GM12872 (cell line): Measurements from ENCODE around the gene IPCEF1.

Experiments used
- TF ChIP-seq, protein P1 (sequence below): IDR thresholded peaks from 3 replicates; pipeline ENCODE4 v1.5.1; 2011; ENCODE audit warnings: low read depth, mild to moderate bottlenecking, low read length, moderate library complexity; ENCODE audit not compliant: insufficient read depth

IPCEF1 gene

DNA sequence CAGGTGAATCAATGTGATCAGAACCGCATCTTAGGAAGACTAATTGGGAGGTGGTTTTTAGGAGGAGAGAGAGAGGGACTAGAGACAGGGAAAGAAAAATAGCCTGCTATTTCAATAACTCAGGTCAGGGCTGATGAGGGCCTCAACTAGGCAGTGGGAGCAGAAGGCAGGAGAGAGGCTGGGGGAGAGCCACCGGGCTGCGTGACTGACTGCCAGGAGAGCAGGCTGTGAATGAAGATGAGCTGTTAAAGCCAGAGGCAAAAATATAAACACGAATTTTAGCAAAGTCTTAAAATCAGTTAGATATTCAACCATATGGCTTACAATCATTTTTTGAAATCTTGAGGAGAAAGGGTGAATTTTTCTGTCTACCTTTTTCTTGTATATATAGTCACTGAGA lies 149.6 kb downstream of the IPCEF1 start:
- TF ChIP-seq, protein P1, sequence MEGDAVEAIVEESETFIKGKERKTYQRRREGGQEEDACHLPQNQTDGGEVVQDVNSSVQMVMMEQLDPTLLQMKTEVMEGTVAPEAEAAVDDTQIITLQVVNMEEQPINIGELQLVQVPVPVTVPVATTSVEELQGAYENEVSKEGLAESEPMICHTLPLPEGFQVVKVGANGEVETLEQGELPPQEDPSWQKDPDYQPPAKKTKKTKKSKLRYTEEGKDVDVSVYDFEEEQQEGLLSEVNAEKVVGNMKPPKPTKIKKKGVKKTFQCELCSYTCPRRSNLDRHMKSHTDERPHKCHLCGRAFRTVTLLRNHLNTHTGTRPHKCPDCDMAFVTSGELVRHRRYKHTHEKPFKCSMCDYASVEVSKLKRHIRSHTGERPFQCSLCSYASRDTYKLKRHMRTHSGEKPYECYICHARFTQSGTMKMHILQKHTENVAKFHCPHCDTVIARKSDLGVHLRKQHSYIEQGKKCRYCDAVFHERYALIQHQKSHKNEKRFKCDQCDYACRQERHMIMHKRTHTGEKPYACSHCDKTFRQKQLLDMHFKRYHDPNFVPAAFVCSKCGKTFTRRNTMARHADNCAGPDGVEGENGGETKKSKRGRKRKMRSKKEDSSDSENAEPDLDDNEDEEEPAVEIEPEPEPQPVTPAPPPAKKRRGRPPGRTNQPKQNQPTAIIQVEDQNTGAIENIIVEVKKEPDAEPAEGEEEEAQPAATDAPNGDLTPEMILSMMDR = no peak

DNA sequence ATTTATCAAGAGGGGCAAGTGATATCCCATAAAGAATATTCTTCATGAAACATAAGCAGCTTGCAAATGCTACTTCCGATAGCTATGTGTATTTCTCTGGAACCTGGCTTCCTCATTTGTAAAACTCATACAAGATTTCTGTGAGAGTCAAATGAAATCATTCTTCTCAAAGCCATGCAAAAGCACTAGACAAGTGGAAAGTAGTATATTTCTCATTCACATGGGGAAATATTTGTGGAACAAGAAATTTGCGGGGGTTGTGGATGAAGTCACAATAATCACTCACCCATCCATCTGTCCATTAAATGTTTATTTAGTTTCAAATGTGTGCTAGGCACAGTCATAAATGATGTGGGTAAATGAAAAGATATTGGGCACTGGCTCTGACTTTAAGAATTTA lies 150.5 kb downstream of the IPCEF1 start:
- TF ChIP-seq, protein P1 = no peak

DNA sequence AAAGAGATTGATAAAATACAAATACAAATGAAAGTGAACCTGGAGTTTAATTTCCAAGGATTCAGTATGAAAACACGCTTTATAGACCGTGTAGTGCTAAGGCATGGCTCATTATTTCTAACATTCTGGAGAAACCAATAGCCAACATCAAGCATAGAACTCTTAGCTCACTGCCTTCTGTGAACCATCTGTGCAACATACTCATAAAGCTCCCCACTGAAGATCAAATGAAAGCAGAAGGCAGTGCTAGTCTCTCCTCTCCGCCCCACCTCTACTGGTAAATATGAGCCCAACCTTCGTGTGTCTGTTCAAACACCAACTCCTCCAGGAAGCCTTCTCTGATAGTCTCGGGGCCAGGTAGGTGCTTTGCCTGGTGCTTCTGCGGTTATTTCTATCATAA lies 153.6 kb downstream of the IPCEF1 start:
- TF ChIP-seq, protein P1 = no peak

DNA sequence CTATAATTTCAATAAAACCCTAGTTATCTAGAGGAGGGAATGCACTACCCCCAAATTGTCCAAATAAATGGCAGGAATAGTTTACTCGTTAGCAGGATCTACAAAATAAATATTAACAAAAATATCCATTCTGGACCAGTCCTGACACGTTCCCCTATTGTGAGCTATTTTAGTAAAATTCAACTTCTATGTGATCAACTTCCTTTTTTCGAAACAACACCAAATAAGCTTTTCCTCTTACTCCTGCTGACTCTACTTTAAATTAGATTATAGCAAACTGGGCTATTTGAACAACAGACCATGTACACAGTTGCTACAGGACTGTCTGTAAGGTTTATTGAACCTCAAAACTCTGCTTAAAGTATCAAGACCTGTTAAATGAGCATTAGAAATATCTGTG lies 154.3 kb downstream of the IPCEF1 start:
- TF ChIP-seq, protein P1 = no peak

DNA sequence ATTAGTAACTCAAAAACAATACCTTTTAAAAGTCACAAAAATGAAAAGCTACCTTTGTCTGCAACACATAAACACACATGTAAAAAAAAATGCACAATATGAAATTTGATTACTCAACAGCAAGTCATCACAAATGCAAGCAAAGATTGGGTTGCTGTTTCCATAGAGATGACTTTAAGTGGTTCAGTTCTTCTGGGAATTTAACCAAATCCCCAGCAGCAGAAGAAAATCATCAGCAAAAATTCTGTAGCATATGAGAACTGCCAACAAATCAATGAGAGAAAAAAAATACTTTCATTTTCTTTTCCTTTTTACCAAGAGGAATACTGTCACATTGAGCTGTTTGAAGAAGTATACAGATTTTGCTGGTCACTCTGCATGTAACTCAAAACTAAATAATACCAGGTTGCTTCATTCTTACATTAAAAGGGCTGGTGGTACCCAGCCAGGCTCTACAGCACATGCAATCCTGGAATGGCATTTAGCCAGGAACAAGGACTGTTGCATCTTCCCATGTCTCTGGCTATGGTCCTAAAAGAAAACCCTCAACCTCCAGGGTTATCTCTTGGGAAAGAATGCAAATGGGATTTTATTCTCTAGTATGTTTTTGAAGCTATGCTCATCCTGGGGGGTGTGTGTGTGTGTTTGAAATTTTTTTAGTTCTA lies 159.3 kb downstream of the IPCEF1 start:
- TF ChIP-seq, protein P1 = no peak

DNA sequence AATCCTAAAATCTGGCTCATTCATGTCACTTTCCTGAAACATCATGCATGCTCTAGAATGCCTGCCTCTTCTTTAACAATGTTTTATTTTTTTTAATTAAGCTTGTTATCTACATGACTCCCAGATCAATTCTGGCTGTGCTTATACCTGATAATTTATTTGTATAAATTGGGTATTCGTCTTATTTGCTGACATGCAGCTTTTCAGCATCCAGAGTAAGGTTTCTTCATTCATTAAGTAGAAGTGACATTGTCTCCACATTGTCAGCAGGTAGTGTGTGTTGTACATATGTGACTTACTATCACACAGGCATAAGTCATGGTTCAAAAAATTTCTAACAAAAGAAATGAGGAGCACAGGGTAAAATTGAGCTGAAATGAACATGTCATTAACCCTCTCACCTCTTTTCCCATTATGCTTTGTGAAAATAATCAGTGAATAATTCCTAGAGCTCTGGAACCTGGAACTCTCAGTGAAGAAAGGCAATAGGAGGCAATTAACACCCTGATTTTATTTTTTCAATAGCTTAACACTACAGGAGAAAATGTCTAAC lies 160.2 kb downstream of the IPCEF1 start:
- TF ChIP-seq, protein P1 = no peak

DNA sequence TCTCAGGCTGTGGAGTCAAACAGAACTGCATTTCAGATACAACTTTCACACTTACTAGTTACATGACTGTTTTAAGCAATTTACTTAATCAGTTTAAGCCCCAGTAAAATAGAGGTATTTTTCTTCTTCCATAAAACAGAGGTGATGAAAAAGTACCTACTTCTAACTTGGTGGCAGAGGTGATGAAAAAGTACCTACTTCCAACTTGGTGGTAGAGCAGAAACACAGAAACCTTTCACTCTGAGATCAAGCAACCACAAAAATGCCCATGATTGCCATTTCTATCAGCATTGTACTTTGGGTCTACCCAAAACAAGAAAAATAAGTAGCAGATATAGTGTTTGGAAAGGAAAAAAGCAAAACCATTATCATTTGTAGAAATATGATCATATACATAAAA lies 168.9 kb downstream of the IPCEF1 start:
- TF ChIP-seq, protein P1 = no peak
